HepG2 (cell line): ENCODE data around the gene MAEA. TPM values are rescaled to one million over a fixed set of nuclear protein-coding genes. Genes with fewer than 3 reads are reported as not detected.

Experiments
- ATAC-seq: fragments of 200-7000 bp; cut with Tn5 transposase; 3 replicates; pipeline ENCODE4 v1.9.1; 2020; ENCODE audit warnings: mild to moderate bottlenecking, moderate library complexity
- BruUV-seq: library from RNA; stranded (reverse); fragments of 400-500 nt; replicated peaks from 2 replicates; lab custom pipeline; 2021; lab: Mats Ljungman, UMichigan
- CTCF ChIA-PET: fragments of 300-600 bp; formaldehyde crosslinking; extraction: SDS; loops from one replicate; lab custom pipeline; 2021; ENCODE audit warnings: low total read pairs, inconsistent platforms, low intra/inter-chr PET ratio; lab: Yijun Ruan, JAX
- POLR2A ChIA-PET: fragments of 350-600 bp; sonication (Branson Sonifier 250); formaldehyde crosslinking; loops from one replicate; lab custom pipeline; 2020; ENCODE audit warnings: antibody characterized with exemption, inconsistent platforms; lab: Yijun Ruan, JAX
- DNase-seq: peaks from one replicate; pipeline ENCODE4 v3.0.0-alpha.2; 2015; ENCODE audit warnings: low spot score
- FAIRE-seq: peaks from 3 replicates; lab custom pipeline; 2011; peaks lifted over from hg19 to GRCh38; lab: Jason Lieb, UNC
- H2AFZ ChIP-seq: one replicate; pipeline ENCODE4 v1.6.1; 2011; ENCODE audit warnings: low read length, inconsistent platforms
- H3K27ac ChIP-seq: fragments of 300-600 bp; 3 replicates; pipeline ENCODE4 v1.8.0; 2011; ENCODE audit warnings: mixed run types, mild to moderate bottlenecking, mixed read lengths, low read length, inconsistent platforms; ENCODE audit not compliant: insufficient read depth; ENCODE audit errors: extremely low read length
- H3K27me3 ChIP-seq, 2 experiments: fragments of 200-600 bp in 1 of 2; 2 replicates in 1 of 2; 3 replicates in 1 of 2; pipeline versions ENCODE4 v1.6.0 to v1.8.0; 2011; ENCODE audit warnings: low read length in 2 of 2, mild to moderate bottlenecking in 2 of 2, moderate library complexity in 2 of 2, inconsistent platforms in 1 of 2; ENCODE audit not compliant: insufficient read depth in 2 of 2, control insufficient read depth in 1 of 2
- H3K36me3 ChIP-seq, 2 experiments: fragments of 200-600 bp in 1 of 2; replicated peaks in 1 of 2; 2 replicates in 1 of 2; 3 replicates in 1 of 2; pipeline versions ENCODE4 v1.5.1 to v1.8.0; 2011; ENCODE audit warnings: low read length in 2 of 2, inconsistent platforms in 1 of 2; ENCODE audit not compliant: insufficient read depth in 2 of 2, control insufficient read depth in 1 of 2
- H3K4me1 ChIP-seq: 2 replicates; pipeline ENCODE4 v1.5.1; 2012; ENCODE audit warnings: low read length, inconsistent platforms; ENCODE audit not compliant: insufficient read depth
- H3K4me2 ChIP-seq: 2 replicates; pipeline ENCODE4 v1.6.0; 2011; ENCODE audit warnings: low read depth, low read length, inconsistent platforms
- H3K4me3 ChIP-seq, 3 experiments: fragments of 200-600 bp in 1 of 3; sonication (generic), shearing (Covaris generic) in 1 of 3; replicated peaks in 1 of 3; 2 replicates each; pipeline ENCODE4 v1.5.1; 2011 to 2016; ENCODE audit warnings: low read length in 3 of 3, inconsistent platforms in 2 of 3, low read depth in 2 of 3, mild to moderate bottlenecking in 2 of 3, control low read depth in 1 of 3, mixed read lengths in 1 of 3; ENCODE audit not compliant: insufficient read depth in 1 of 3
- H3K79me2 ChIP-seq: one replicate; pipeline ENCODE4 v1.6.1; 2011; ENCODE audit warnings: low read length, inconsistent platforms; ENCODE audit not compliant: insufficient read depth
- H3K9ac ChIP-seq: 2 replicates; pipeline ENCODE4 v1.6.0; 2011; ENCODE audit warnings: mild to moderate bottlenecking, low read depth, low read length, inconsistent platforms; ENCODE audit not compliant: insufficient read depth
- H3K9me3 ChIP-seq: 2 replicates; pipeline ENCODE4 v1.5.1; 2012; ENCODE audit warnings: mild to moderate bottlenecking, low read length
- H4K20me1 ChIP-seq: 2 replicates; pipeline ENCODE4 v1.6.0; 2011; ENCODE audit warnings: inconsistent platforms, mild to moderate bottlenecking, low read length, moderate library complexity; ENCODE audit not compliant: insufficient read depth
- CTCF ChIP-seq: sonication (generic); formaldehyde crosslinking; IDR thresholded peaks from 2 replicates; pipeline ENCODE4 v1.5.0; 2020; ENCODE audit warnings: mild to moderate bottlenecking, missing genetic modification reagents, moderate library complexity
- MLLT10 ChIP-seq: sonication (generic); formaldehyde crosslinking; IDR thresholded peaks from 2 replicates; pipeline ENCODE4 v1.4.0; 2020; ENCODE audit warnings: missing genetic modification reagents
- STAG1 ChIP-seq: sonication (generic); formaldehyde crosslinking; IDR thresholded peaks from 2 replicates; pipeline ENCODE4 v1.4.0; 2020; ENCODE audit warnings: missing genetic modification reagents
- WGBS: methylation state at CpG from one replicate; pipeline ENCODE4 v1.1.6; 2017; ENCODE audit warnings: low lambda C conversion rate; 5-methylcytosine and 5-hydroxymethylcytosine counted together
- in situ Hi-C: cut with HindIII; loops from 2 replicates; pipeline ENCODE4 v1.10.0; 2017; ENCODE audit warnings: low pct_unique_long_range_greater_than_20kb; ENCODE audit not compliant: extremely low pct_ligation_motif_present
- intact Hi-C: fragments of 100-400 bp; cut with micrococcal nuclease; formaldehyde crosslinking; loops from one replicate; pipeline ENCODE4 v1.10.0; 2022; ENCODE audit not compliant: unreplicated experiment
- polyA plus RNA-seq, 8 experiments: library from polyadenylated mRNA; depleted of rRNA in 3 of 8; stranded (reverse) in 7 of 8; unstranded in 1 of 8; fragments of >200 nt; fragmentation: Illumina TruSeq in 4 of 8; extraction: Trizol in 4 of 8; gene quantifications; 2 replicates each; pipeline versions ENCODE4 v1.2.1 to v1.2.3, GENCODE V29; 2011 to 2016; ENCODE audit warnings: low read depth in 4 of 8, missing spikeins in 1 of 8, mixed read lengths in 1 of 8; ENCODE audit not compliant: insufficient read depth in 1 of 8
- total RNA-seq, 5 experiments: library from RNA; depleted of rRNA; stranded (reverse); fragments of >200 nt; fragmentation: Illumina TruSeq; extraction: Trizol; gene quantifications; 2 replicates each; pipeline ENCODE4 v1.2.3, GENCODE V29; 2016; ENCODE audit warnings: low read depth in 1 of 5
- TF ChIP-seq, protein P1 (sequence below): fragments of 450-650 bp; IDR thresholded peaks from 2 replicates; pipeline ENCODE4 v1.6.1; 2016

Gene MAEA
- total and polyA plus RNA-seq, 2 of the 13 experiments (the other 11 are each of a cell fraction or from before 2014, with no cell fraction given): 52.0 to 57.1 TPM

DNA sequence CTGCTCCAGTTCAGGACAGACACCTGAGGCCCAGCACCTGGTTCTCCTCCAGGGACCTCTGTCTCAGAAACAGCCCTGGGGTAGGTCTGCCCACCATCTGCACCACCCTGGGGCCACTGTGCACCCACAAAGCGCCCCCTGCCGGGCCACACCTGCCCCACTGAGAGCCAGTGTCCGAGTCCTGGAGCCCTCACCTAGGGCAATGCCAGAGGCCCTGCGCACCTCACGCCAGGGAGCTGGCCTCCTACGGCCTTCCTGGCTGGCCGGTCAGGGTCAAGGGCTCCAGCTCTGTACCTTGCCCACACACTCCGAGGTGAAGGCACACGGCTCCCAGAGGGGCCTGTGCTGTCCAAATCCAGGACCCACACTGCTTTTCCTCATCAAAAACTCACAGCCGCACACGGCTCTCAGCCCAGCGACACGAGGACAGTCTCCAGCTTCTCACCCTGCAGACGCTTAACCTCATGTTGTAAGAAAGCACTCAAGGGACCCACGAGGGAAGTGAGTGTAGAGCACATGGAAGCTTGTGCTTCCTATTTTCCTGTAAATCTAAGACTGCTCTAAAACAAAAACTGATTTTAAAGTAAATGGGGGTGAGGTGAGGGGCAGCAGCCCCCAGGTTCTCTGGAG lies 46.1 kb upstream of the MAEA start:
- no peak for FAIRE-seq
- Histone ChIP-seq H3K79me2 (peaks cover 78% of the 10 kb centered on the region), H3K4me2 (no peak overlapping the region), H3K4me3 (no peak overlapping the region), H3K27ac (no peak overlapping the region), H3K9me3 (no peaks in the 10 kb centered on the region), H3K9ac (no peak overlapping the region), H3K27me3 (no peaks in the 10 kb centered on the region), H2AFZ (no peak overlapping the region), H3K4me1 (peaks cover 25% of the 10 kb centered on the region), H4K20me1 (peaks cover 56% of the 10 kb centered on the region), H3K36me3 (peaks cover 5 to 21% of the 10 kb centered on the region in 2 experiments)
- ChIA-PET CTCF (no interaction called here), POLR2A (no interaction called here)
- DNase-seq: no peak
- intact Hi-C loops: no loop called here
- no TSS peak for BruUV-seq
- in situ Hi-C loops: no loop called here
- WGBS: 94% methylated on average over 9 of the region's 15 CpGs
- TF ChIP-seq, protein P1, sequence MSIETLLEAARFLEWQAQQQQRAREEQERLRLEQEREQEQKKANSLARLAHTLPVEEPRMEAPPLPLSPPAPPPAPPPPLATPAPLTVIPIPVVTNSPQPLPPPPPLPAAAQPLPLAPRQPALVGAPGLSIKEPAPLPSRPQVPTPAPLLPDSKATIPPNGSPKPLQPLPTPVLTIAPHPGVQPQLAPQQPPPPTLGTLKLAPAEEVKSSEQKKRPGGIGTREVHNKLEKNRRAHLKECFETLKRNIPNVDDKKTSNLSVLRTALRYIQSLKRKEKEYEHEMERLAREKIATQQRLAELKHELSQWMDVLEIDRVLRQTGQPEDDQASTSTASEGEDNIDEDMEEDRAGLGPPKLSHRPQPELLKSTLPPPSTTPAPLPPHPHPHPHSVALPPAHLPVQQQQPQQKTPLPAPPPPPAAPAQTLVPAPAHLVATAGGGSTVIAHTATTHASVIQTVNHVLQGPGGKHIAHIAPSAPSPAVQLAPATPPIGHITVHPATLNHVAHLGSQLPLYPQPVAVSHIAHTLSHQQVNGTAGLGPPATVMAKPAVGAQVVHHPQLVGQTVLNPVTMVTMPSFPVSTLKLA: peak; percentile 44; the same call in 1 of the 2 replicates
- no peak for TF ChIP-seq MLLT10 (CRISPR knock-in tag)
- peak; percentile 33; the same call in 1 of the 2 replicates for TF ChIP-seq CTCF (CRISPR knock-in tag)
- peak; percentile 13; the same call in 1 of the 2 replicates for TF ChIP-seq STAG1
- 0 out of 3 replicates have a peak, but pooled peaks have one; percentile 2 for ATAC-seq
